CD4-positive, alpha-beta T cell treated with Interleukin-4 for 4 hours (primary cell): ENCODE measurements around the gene KIF4B.
"Not testable (repeated sequence)": the region's sequence is repeated elsewhere in the genome, so short reads cannot be mapped to it uniquely, and the experiment has no call there.

Source experiments
- DNase-seq: peaks from one replicate; pipeline ENCODE4 v3.0.0-alpha.2; 2020

Gene KIF4B

GRCh38 chr5:155013526-155013925, at the start of gene KIF4B:
Gene KIF4B (plus strand): TSS chr5:155013755. CDS start chr5:155013860, 105 bp downstream.
- DNase-seq, result no peak

- no peak for DNase-seq
Observed at GRCh38 chr5:154966081-154966841, 47.3 kb upstream of the KIF4B start.

GRCh38 chr5:154966874-154967273, 46.7 kb upstream of the KIF4B start:
- DNase-seq, result no peak

GRCh38 chr5:154967421-154968024, 46.0 kb upstream of the KIF4B start:
- DNase-seq, result no peak

GRCh38 chr5:154968953-154969352, 44.6 kb upstream of the KIF4B start:
- no peak for DNase-seq

GRCh38 chr5:154970759-154971158, 42.8 kb upstream of the KIF4B start:
- DNase-seq, result no peak

GRCh38 chr5:154971501-154971900, 42.1 kb upstream of the KIF4B start:
- no peak for DNase-seq

GRCh38 chr5:154972476-154973080, 41.0 kb upstream of the KIF4B start:
- DNase-seq, result no peak

GRCh38 chr5:154976082-154976481, 37.5 kb upstream of the KIF4B start:
- DNase-seq, result not testable (repeated sequence)

GRCh38 chr5:154977409-154977808, 36.1 kb upstream of the KIF4B start:
- no peak for DNase-seq

- DNase-seq, result not testable (repeated sequence)
Observed at GRCh38 chr5:154978294-154978693, 35.3 kb upstream of the KIF4B start.

- no peak for DNase-seq
Observed at GRCh38 chr5:154984946-154985516, 28.5 kb upstream of the KIF4B start.

GRCh38 chr5:154986151-154986550, 27.4 kb upstream of the KIF4B start:
- DNase-seq, result no peak

GRCh38 chr5:154989626-154990025, 23.9 kb upstream of the KIF4B start:
- DNase-seq, result no peak

- no peak for DNase-seq
Observed at GRCh38 chr5:154993461-154993860, 20.1 kb upstream of the KIF4B start.

- DNase-seq, result no peak
Observed at GRCh38 chr5:154995679-154996078, 17.9 kb upstream of the KIF4B start.

- no peak for DNase-seq
Observed at GRCh38 chr5:154997746-154998145, 15.8 kb upstream of the KIF4B start.

GRCh38 chr5:154999865-155000264, 13.7 kb upstream of the KIF4B start:
- no peak for DNase-seq

- DNase-seq, result no peak
Observed at GRCh38 chr5:155001523-155001922, 12.0 kb upstream of the KIF4B start.

GRCh38 chr5:155002722-155003121, 10.8 kb upstream of the KIF4B start:
- DNase-seq, result not testable (repeated sequence)

GRCh38 chr5:155004138-155004744, 9.3 kb upstream of the KIF4B start:
- DNase-seq, result no peak

- not testable (repeated sequence) for DNase-seq
Observed at GRCh38 chr5:155006265-155006664, 7.3 kb upstream of the KIF4B start.

- DNase-seq, result no peak
Observed at GRCh38 chr5:155008669-155009068, 4.9 kb upstream of the KIF4B start.
